Aortic smooth muscle cell (primary cell): ENCODE results near the gene CCK. TPM values are rescaled to one million over a fixed set of nuclear protein-coding genes. Genes with fewer than 3 reads are reported as not detected.

Source experiments
- total RNA-seq: library from RNA; depleted of rRNA; stranded (reverse); fragments of >200 nt; gene quantifications from 2 replicates; pipeline ENCODE4 v1.2.3, GENCODE V29; 2014

The CCK gene, protein sequence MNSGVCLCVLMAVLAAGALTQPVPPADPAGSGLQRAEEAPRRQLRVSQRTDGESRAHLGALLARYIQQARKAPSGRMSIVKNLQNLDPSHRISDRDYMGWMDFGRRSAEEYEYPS
- 0.19 TPM in 1 of 2 replicates, not detected in the other for total RNA-seq

DNA sequence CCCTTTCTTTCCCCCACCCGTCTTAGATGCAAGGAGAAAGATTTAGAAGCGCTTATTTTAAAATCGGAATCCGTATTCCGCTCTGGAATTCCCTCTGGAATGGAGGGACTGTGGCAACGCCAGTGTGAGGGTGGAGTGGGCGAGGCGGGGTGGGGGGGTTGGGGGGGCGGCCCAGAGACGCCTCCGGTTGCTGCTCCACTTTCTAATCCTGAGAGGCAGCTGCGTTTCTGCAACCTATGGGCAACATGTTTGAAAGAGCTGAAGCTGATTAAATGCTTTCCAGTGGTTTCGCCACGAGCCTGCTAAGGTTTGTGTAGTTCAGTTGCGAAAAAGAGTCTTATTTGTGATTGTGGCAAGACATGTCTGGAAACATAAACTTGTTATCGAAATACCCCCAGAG is at the start of gene CCK:
TSS of gene CCK (minus strand) at position 101 of the 400 bp plus-strand sequence. CDS start 2,555 bp downstream, outside the sequence.

Other genes with a start within 250 kb of the CCK start
- gene TRAK1, start 174.8 kb downstream of the CCK start, total RNA-seq: 46.0 and 64.5 TPM in 2 replicates
- not detected in 2 replicates for gene LYZL4, start 144.4 kb upstream of the CCK start, total RNA-seq
- gene VIPR1, start 236.5 kb upstream of the CCK start, total RNA-seq: 0.26 and 1.4 TPM in 2 replicates